GM12878 (cell line): ENCODE measurements around the gene ADGRL2. TPM values are rescaled to one million over a fixed set of nuclear protein-coding genes. Genes with fewer than 3 reads are reported as not detected.

Source experiments
- ATAC-seq: fragments of 200-7000 bp; cut with Tn5 transposase; 3 replicates; pipeline ENCODE4 v1.9.1; 2020; ENCODE audit warnings: mild to moderate bottlenecking, moderate library complexity
- BruUV-seq: library from RNA; stranded (reverse); fragments of 400-500 nt; replicated peaks from 2 replicates; lab custom pipeline; 2021; lab: Mats Ljungman, UMichigan
- CTCF ChIA-PET: fragments of 300-600 bp; sonication (Branson Sonifier 250); formaldehyde crosslinking; extraction: SDS; loops from one replicate; lab custom pipeline; 2021; ENCODE audit warnings: inconsistent platforms; lab: Yijun Ruan, JAX
- POLR2A ChIA-PET: fragments of 350-600 bp; formaldehyde crosslinking; extraction: SDS; loops from one replicate; lab custom pipeline; 2021; ENCODE audit warnings: inconsistent platforms; lab: Charles Lee
- RAD21 ChIA-PET: fragments of 300-600 bp; sonication (Branson Sonifier 250); formaldehyde crosslinking; loops from one replicate; lab custom pipeline; 2023; ENCODE audit warnings: antibody characterized with exemption; ENCODE audit not compliant: unreplicated experiment; lab: Charles Lee
- SMC1A ChIA-PET: fragments of 300-600 bp; sonication (Branson Sonifier 250); formaldehyde crosslinking; loops from one replicate; lab custom pipeline; 2023; ENCODE audit not compliant: unreplicated experiment, uncharacterized antibody; lab: Charles Lee
- DNase-seq: peaks from one replicate; pipeline ENCODE4 v3.0.0-alpha.2; 2011; ENCODE audit warnings: low read depth, low spot score
- FAIRE-seq: peaks from 3 replicates; lab custom pipeline; 2011; peaks lifted over from hg19 to GRCh38; lab: Jason Lieb, UNC
- H2AFZ ChIP-seq: 2 replicates; pipeline ENCODE4 v1.6.0; 2011; ENCODE audit warnings: low read depth, low read length, control low read depth; ENCODE audit not compliant: control insufficient read depth
- H3K27ac ChIP-seq: 2 replicates; pipeline ENCODE4 v1.5.1; 2011; ENCODE audit warnings: control low read depth; ENCODE audit not compliant: control insufficient read depth, insufficient read depth
- H3K27me3 ChIP-seq, 2 experiments: replicated peaks in 1 of 2; 2 replicates each; pipeline versions ENCODE4 v1.6.0 to v1.6.1; 2011; ENCODE audit warnings: low read length in 1 of 2; ENCODE audit not compliant: control insufficient read depth in 2 of 2, insufficient read depth in 2 of 2
- H3K36me3 ChIP-seq, 2 experiments: 2 replicates each; pipeline ENCODE4 v1.5.1; 2011; ENCODE audit warnings: low read length in 1 of 2; ENCODE audit not compliant: control insufficient read depth in 2 of 2, insufficient read depth in 2 of 2
- H3K4me1 ChIP-seq: 2 replicates; pipeline ENCODE4 v1.6.1; 2011; ENCODE audit warnings: mild to moderate bottlenecking, low read length, moderate library complexity, mixed read lengths; ENCODE audit not compliant: control insufficient read depth, insufficient read depth
- H3K4me2 ChIP-seq: 2 replicates; pipeline ENCODE4 v1.6.0; 2011; ENCODE audit warnings: control low read depth; ENCODE audit not compliant: control insufficient read depth, insufficient read depth
- H3K4me3 ChIP-seq: fragments of 200-600 bp; sonication (generic); 2 replicates; pipeline ENCODE4 v1.5.1; 2016
- H3K79me2 ChIP-seq: 2 replicates; pipeline ENCODE4 v1.6.0; 2011; ENCODE audit warnings: low read length; ENCODE audit not compliant: control insufficient read depth, insufficient read depth
- H3K9ac ChIP-seq: 2 replicates; pipeline ENCODE4 v1.8.0; 2011; ENCODE audit warnings: low read length, control low read depth, mixed read lengths; ENCODE audit not compliant: control insufficient read depth, insufficient read depth
- H3K9me3 ChIP-seq: replicated peaks from 3 replicates; pipeline ENCODE4 v1.5.1; 2011; ENCODE audit warnings: mild to moderate bottlenecking, low read length; ENCODE audit not compliant: control insufficient read depth, insufficient read depth
- H4K20me1 ChIP-seq: 2 replicates; pipeline ENCODE4 v1.6.0; 2011; ENCODE audit not compliant: control insufficient read depth, insufficient read depth
- CBX3 ChIP-seq: fragments of 200-600 bp; sonication (generic); IDR thresholded peaks from 2 replicates; pipeline ENCODE4 v1.6.1; 2016; ENCODE audit warnings: low read depth, borderline replicate concordance
- CEBPB ChIP-seq, 2 experiments: fragments of 150-350 bp in 1 of 2; IDR thresholded peaks; 2 replicates each; pipeline ENCODE4 v1.6.1; 2012 to 2014; ENCODE audit warnings: low read depth in 2 of 2, low read length in 2 of 2, borderline replicate concordance in 1 of 2, inconsistent platforms in 1 of 2
- CREM ChIP-seq: IDR thresholded peaks from 2 replicates; pipeline ENCODE4 v1.6.1; 2014; ENCODE audit warnings: antibody characterized with exemption, low read depth
- FOXK2 ChIP-seq: fragments of 450-650 bp; IDR thresholded peaks from 2 replicates; pipeline ENCODE4 v1.6.1; 2017; ENCODE audit warnings: mild to moderate bottlenecking, moderate library complexity
- HCFC1 ChIP-seq: fragments of 150-350 bp; IDR thresholded peaks from 2 replicates; pipeline ENCODE4 v1.6.1; 2014; ENCODE audit warnings: low read length
- KDM1A ChIP-seq: fragments of 200-600 bp; sonication (generic); IDR thresholded peaks from 2 replicates; pipeline ENCODE4 v1.6.1; 2016; ENCODE audit warnings: borderline replicate concordance
- KLF5 ChIP-seq: fragments of 450-650 bp; IDR thresholded peaks from 2 replicates; pipeline ENCODE4 v1.6.1; 2014; ENCODE audit warnings: mild to moderate bottlenecking; ENCODE audit not compliant: partially characterized antibody
- MXI1 ChIP-seq: fragments of 150-350 bp; IDR thresholded peaks from 2 replicates; pipeline ENCODE4 v1.6.1; 2011; ENCODE audit warnings: low read depth, mild to moderate bottlenecking, inconsistent platforms, low read length, improper control_type of control experiment
- POLR2A ChIP-seq: IDR thresholded peaks from 2 replicates; pipeline ENCODE4 v1.6.1; 2011; ENCODE audit warnings: low read depth, mild to moderate bottlenecking, low read length
- SIN3A ChIP-seq: IDR thresholded peaks from 2 replicates; pipeline ENCODE4 v1.6.1; 2012; ENCODE audit warnings: low read depth, low read length, improper control_type of control experiment
- SUPT20H ChIP-seq: IDR thresholded peaks from 2 replicates; pipeline ENCODE4 v1.6.1; 2011; ENCODE audit warnings: low read depth, mild to moderate bottlenecking, low read length, moderate library complexity, borderline replicate concordance; ENCODE audit not compliant: control insufficient read depth
- WGBS: methylation state at CpG from one replicate; pipeline ENCODE4 v1.1.6; 2016; ENCODE audit warnings: low lambda C conversion rate; ENCODE audit not compliant: insufficient replicate concordance, insufficient coverage; ENCODE audit errors: missing lambda C conversion rate; 5-methylcytosine and 5-hydroxymethylcytosine counted together
- in situ Hi-C: fragments of 300-500 bp; cut with MboI; formaldehyde crosslinking; loops from 9 replicates; pipeline ENCODE4 v1.14.3; 2018; ENCODE audit warnings: mixed read lengths
- intact Hi-C: fragments of 100-400 bp; cut with micrococcal nuclease; formaldehyde crosslinking; loops from one replicate; pipeline ENCODE4 v1.14.2; 2022; ENCODE audit not compliant: unreplicated experiment
- polyA plus RNA-seq, 11 experiments: library from polyadenylated mRNA; depleted of rRNA in 4 of 11; unstranded in 6 of 11; stranded (reverse) in 5 of 11; fragments of >200 nt; fragmentation: Nextera tagmentation in 4 of 11; fragmentation: Illumina TruSeq in 1 of 11; extraction: Ambion mirVana in 4 of 11; extraction: Trizol in 1 of 11; gene quantifications; 1 replicate in 1 of 11; 2 replicates in 10 of 11; pipeline versions ENCODE4 v1.2.1 to v1.2.3, GENCODE V29; 2011 to 2016; ENCODE audit warnings: inconsistent platforms in 2 of 11, missing spikeins in 2 of 11, low read depth in 1 of 11
- total RNA-seq, 4 experiments: library from RNA; depleted of rRNA in 3 of 4; stranded (reverse); fragments of >200 nt in 3 of 4; fragmentation: Illumina TruSeq in 1 of 4; extraction: Trizol in 1 of 4; gene quantifications; 2 replicates each; pipeline versions ENCODE4 v1.2.1 to v1.2.3, GENCODE V29; 2013 to 2021
- TF ChIP-seq, protein P1 (sequence below): IDR thresholded peaks from 2 replicates; pipeline ENCODE4 v1.6.1; 2011; ENCODE audit warnings: low read depth, mild to moderate bottlenecking, low read length, moderate library complexity, borderline replicate concordance; ENCODE audit errors: extremely low read depth
- TF ChIP-seq, protein P2 (sequence below): fragments of 450-650 bp; IDR thresholded peaks from 2 replicates; pipeline ENCODE4 v1.6.1; 2018; ENCODE audit warnings: mild to moderate bottlenecking, low read depth, moderate library complexity; ENCODE audit not compliant: partially characterized antibody
- TF ChIP-seq, protein P3 (sequence below): IDR thresholded peaks from 2 replicates; pipeline ENCODE4 v1.6.1; 2011; ENCODE audit warnings: borderline replicate concordance, low read depth, mild to moderate bottlenecking, moderate library complexity, mixed read lengths, low read length; ENCODE audit not compliant: insufficient read depth; ENCODE audit errors: extremely low read length

Gene ADGRL2
- total and polyA plus RNA-seq, 10 of the 15 experiments (the other 5 are each of a cell fraction or from before 2014, with no cell fraction given): 0.03 to 13.6 (median 0.21) TPM

DNA sequence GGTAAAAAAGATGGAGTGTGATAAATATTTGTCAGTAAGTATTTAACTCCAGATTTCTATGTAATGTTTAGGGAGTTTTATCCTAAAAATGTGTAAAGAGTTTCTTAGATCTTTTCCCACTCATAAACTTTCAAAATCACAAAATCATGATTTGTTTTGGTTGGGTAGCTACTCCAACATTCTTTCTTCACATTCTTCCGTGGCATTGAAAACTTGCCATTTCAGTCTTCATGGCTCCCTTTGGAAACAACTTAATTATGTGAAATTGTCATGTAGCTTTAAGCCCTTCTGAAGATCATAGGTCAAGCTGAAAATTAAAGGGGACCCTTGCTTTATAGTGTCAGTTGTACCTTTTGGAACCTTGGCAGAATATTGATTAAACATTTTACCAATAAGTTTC lies 73.2 kb downstream of the ADGRL2 start:
- TF ChIP-seq FOXK2: no peak
- no peak for TF ChIP-seq KDM1A
- TF ChIP-seq, protein P1, sequence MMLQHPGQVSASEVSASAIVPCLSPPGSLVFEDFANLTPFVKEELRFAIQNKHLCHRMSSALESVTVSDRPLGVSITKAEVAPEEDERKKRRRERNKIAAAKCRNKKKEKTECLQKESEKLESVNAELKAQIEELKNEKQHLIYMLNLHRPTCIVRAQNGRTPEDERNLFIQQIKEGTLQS: no peak
- ChIA-PET RAD21 (no interaction called here), CTCF (no interaction called here), SMC1A (no interaction called here), POLR2A (no interaction called here)
- BruUV-seq: no TSS peak
- Histone ChIP-seq H3K9me3 (no peaks in the 10 kb centered on the region), H3K4me1 (no peaks in the 10 kb centered on the region), H3K36me3 (no peaks in the 10 kb centered on the region), H3K4me2 (no peak overlapping the region), H3K27ac (no peak overlapping the region), H3K4me3 (no peak overlapping the region), H3K79me2 (no peaks in the 10 kb centered on the region), H3K9ac (no peak overlapping the region), H4K20me1 (no peaks in the 10 kb centered on the region), H3K27me3 (no peaks in the 10 kb centered on the region), H2AFZ (no peak overlapping the region)
- intact Hi-C loops: no loop called here
- in situ Hi-C loops: no loop called here
- ATAC-seq: no peak
- WGBS: 0% methylated on average over 1 of the region's 1 CpG
- DNase-seq: no peak
- no peak for FAIRE-seq

DNA sequence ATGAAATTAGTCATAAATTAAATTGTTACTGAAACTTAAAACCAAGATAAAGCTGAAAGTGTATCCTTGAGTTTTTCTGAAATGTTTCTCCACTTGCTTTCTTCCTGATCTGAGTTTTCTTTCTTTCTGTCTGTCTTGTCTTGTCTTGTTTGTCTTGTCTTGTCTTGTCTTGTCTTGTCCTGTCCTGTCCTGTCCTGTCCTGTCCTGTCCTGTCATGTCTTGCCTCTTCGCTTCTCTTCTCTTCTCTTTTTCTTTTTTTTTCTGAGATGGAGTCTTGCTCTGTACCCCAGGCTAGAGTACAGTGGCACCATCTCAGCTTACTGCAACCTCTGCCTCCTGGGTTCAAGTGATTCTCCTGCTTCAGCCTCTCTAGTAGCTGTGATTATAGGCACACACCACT lies 73.7 kb downstream of the ADGRL2 start:
- Histone ChIP-seq H3K27ac (no peak overlapping the region), H3K4me1 (no peaks in the 10 kb centered on the region), H3K4me2 (no peak overlapping the region), H4K20me1 (no peaks in the 10 kb centered on the region), H3K9ac (no peak overlapping the region), H3K79me2 (no peaks in the 10 kb centered on the region), H3K27me3 (no peaks in the 10 kb centered on the region), H3K4me3 (no peak overlapping the region), H2AFZ (no peak overlapping the region), H3K9me3 (no peaks in the 10 kb centered on the region), H3K36me3 (no peaks in the 10 kb centered on the region)
- POLR2A ChIA-PET: no interaction called here
- no TSS peak for BruUV-seq
- 0% methylated on average over 1 of the region's 1 CpG for WGBS
- ATAC-seq (no peak), DNase-seq (no peak), FAIRE-seq (no peak)
- CTCF ChIA-PET: interaction anchor here (2.1 kb wide), 1 partner anchor 11 kb away, joined by 6 read pairs; no protein-coding TSS in a partner anchor
- SMC1A ChIA-PET: no interaction called here
- RAD21 ChIA-PET: interaction anchor here (0.6 kb wide), 1 partner anchor 160 kb away, joined by 3 read pairs; no protein-coding TSS in a partner anchor
- intact Hi-C loops (no loop called here), in situ Hi-C loops (no loop called here)
- TF ChIP-seq SUPT20H (no peak), POLR2A (no peak), CREM (no peak), HCFC1 (no peak), CBX3 (no peak), SIN3A (no peak), KLF5 (no peak), CEBPB (IDR thresholded peaks at IDR 0.05; ENCODE audit: borderline replicate concordance in 1 of 2, low read depth in 2 of 2, low read length in 2 of 2) (no peak), MXI1 (no peak)
- TF ChIP-seq, protein P1: no peak
- TF ChIP-seq, protein P2, sequence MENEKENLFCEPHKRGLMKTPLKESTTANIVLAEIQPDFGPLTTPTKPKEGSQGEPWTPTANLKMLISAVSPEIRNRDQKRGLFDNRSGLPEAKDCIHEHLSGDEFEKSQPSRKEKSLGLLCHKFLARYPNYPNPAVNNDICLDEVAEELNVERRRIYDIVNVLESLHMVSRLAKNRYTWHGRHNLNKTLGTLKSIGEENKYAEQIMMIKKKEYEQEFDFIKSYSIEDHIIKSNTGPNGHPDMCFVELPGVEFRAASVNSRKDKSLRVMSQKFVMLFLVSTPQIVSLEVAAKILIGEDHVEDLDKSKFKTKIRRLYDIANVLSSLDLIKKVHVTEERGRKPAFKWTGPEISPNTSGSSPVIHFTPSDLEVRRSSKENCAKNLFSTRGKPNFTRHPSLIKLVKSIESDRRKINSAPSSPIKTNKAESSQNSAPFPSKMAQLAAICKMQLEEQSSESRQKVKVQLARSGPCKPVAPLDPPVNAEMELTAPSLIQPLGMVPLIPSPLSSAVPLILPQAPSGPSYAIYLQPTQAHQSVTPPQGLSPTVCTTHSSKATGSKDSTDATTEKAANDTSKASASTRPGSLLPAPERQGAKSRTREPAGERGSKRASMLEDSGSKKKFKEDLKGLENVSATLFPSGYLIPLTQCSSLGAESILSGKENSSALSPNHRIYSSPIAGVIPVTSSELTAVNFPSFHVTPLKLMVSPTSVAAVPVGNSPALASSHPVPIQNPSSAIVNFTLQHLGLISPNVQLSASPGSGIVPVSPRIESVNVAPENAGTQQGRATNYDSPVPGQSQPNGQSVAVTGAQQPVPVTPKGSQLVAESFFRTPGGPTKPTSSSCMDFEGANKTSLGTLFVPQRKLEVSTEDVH: no peak
- TF ChIP-seq, protein P3, sequence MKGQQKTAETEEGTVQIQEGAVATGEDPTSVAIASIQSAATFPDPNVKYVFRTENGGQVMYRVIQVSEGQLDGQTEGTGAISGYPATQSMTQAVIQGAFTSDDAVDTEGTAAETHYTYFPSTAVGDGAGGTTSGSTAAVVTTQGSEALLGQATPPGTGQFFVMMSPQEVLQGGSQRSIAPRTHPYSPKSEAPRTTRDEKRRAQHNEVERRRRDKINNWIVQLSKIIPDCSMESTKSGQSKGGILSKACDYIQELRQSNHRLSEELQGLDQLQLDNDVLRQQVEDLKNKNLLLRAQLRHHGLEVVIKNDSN: no peak
